Measurements from ENCODE around the gene BCS1L.

BCS1L gene

DNA sequence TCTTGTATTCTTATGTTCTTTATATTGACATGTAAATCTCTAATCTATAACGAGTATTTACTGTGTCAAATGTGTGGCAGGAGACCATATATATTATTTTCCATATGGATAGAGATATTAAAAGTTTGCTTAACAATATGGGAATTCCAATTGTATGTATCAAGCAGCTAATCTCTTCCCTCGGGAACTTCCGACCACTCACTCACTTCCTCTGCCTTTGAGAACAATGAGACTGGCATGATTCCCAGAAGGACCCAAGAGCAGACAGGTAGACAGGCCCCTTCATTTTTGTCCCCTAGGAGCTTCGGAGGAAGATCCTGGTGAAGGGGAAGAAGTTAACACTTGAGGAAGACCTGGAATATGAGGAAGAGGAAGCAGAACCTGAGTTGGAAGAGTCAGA lies 27.6 kb upstream of the BCS1L start:
- no peaks in the 10 kb centered on the region for H3K79me1 ChIP-seq (ENCODE audit: low read length)
- peaks cover 2% of the 10 kb centered on the region for H3K9me3 ChIP-seq (ENCODE audit: insufficient read depth, low read depth, low read length)
- no peak overlapping the region for H4K8ac ChIP-seq (ENCODE audit: low read depth, low read length)
- no peak overlapping the region for H2AK5ac ChIP-seq (ENCODE audit: low read length)
- no peak overlapping the region for H3K4me3 ChIP-seq (ENCODE audit: low read depth, low read length)
- no peak overlapping the region for H3K4ac ChIP-seq (ENCODE audit: low read depth, low read length)
- no peak overlapping the region for H4K12ac ChIP-seq (ENCODE audit: low read depth, low read length)
- no peak overlapping the region for H3K18ac ChIP-seq (ENCODE audit: low read length)
- no peak for DNase-seq
- H3K23ac ChIP-seq (ENCODE audit: low read length) = no peak overlapping the region
- H3K27me3 ChIP-seq (ENCODE audit: insufficient read depth, low read length) = no peaks in the 10 kb centered on the region
- no peak overlapping the region for H3K9ac ChIP-seq (ENCODE audit: low read length)
- H2AFZ ChIP-seq (ENCODE audit: insufficient read depth, low read length, poor library complexity) = no peak overlapping the region
- no peak overlapping the region for H2BK5ac ChIP-seq (ENCODE audit: low read depth, low read length, poor library complexity)
- no peak overlapping the region for H3K14ac ChIP-seq (ENCODE audit: low read length)
- no peak overlapping the region for H4K91ac ChIP-seq (ENCODE audit: low read depth, low read length)
- no peaks in the 10 kb centered on the region for H3K4me1 ChIP-seq (ENCODE audit: control insufficient read depth in 1 of 2, insufficient read depth in 2 of 2, low read length in 2 of 2)
- no CpG with 5 or more reads among the region's 4 CpGs for WGBS (ENCODE audit: extremely low coverage, insufficient coverage, insufficient read length)
- no peak overlapping the region for H3K27ac ChIP-seq (ENCODE audit: low read depth, low read length)
- peaks cover 14 to 26% of the 10 kb centered on the region in 2 experiments for H3K36me3 ChIP-seq (ENCODE audit: control insufficient read depth in 1 of 2, insufficient read depth in 2 of 2, low read length in 2 of 2)
- H3K79me2 ChIP-seq (ENCODE audit: control insufficient read depth, insufficient read depth, low read length, poor library complexity) = no peaks in the 10 kb centered on the region
- H2BK120ac ChIP-seq (ENCODE audit: insufficient read depth, low read length, poor library complexity) = no peak overlapping the region
- no peak overlapping the region for H2BK12ac ChIP-seq (ENCODE audit: low read length)
- H3K4me2 ChIP-seq (ENCODE audit: low read length) = no peak overlapping the region

DNA sequence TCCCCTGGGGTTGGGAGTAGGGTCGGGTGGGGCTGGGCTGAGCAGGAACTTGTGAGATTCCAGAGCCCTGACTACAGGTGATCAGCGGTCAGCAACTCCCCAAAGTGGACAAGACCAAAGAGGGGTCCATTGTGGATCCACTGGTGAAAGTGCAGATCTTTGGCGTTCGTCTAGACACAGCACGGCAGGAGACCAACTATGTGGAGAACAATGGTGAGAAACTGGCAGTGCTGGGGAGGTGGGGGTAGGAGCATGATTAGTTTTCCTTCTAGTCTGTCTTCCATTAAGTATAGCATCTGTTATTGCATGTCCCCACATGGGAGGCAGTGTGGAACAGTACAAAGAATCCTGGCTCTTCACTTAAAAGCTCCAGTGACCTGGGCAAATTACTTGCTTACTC lies 23.8 kb upstream of the BCS1L start:
- Histone ChIP-seq H3K9ac (ENCODE audit: low read length) (no peak overlapping the region), H3K27me3 (ENCODE audit: insufficient read depth, low read length) (no peaks in the 10 kb centered on the region), H3K9me3 (ENCODE audit: insufficient read depth, low read depth, low read length) (no peaks in the 10 kb centered on the region), H2BK12ac (ENCODE audit: low read length) (no peak overlapping the region), H3K27ac (ENCODE audit: low read depth, low read length) (no peak overlapping the region), H3K23ac (ENCODE audit: low read length) (no peak overlapping the region), H4K8ac (ENCODE audit: low read depth, low read length) (no peak overlapping the region), H3K18ac (ENCODE audit: low read length) (no peak overlapping the region), H4K91ac (ENCODE audit: low read depth, low read length) (no peak overlapping the region), H2BK120ac (ENCODE audit: insufficient read depth, low read length, poor library complexity) (no peak overlapping the region), H3K4ac (ENCODE audit: low read depth, low read length) (no peak overlapping the region), H3K79me2 (ENCODE audit: control insufficient read depth, insufficient read depth, low read length, poor library complexity) (no peaks in the 10 kb centered on the region), H2BK5ac (ENCODE audit: low read depth, low read length, poor library complexity) (no peak overlapping the region), H3K14ac (ENCODE audit: low read length) (no peak overlapping the region), H3K79me1 (ENCODE audit: low read length) (no peaks in the 10 kb centered on the region), H3K4me3 (ENCODE audit: low read depth, low read length) (no peak overlapping the region), H2AFZ (ENCODE audit: insufficient read depth, low read length, poor library complexity) (no peak overlapping the region), H3K4me2 (ENCODE audit: low read length) (no peak overlapping the region), H4K12ac (ENCODE audit: low read depth, low read length) (no peak overlapping the region), H3K4me1 (ENCODE audit: control insufficient read depth in 1 of 2, insufficient read depth in 2 of 2, low read length in 2 of 2) (no peaks in the 10 kb centered on the region), H2AK5ac (ENCODE audit: low read length) (no peak overlapping the region), H3K36me3 (ENCODE audit: control insufficient read depth in 1 of 2, insufficient read depth in 2 of 2, low read length in 2 of 2) (peaks cover 31 to 55% of the 10 kb centered on the region in 2 experiments)
- DNase-seq = no peak
- WGBS (ENCODE audit: extremely low coverage, insufficient coverage, insufficient read length) = no CpG with 5 or more reads among the region's 5 CpGs

DNA sequence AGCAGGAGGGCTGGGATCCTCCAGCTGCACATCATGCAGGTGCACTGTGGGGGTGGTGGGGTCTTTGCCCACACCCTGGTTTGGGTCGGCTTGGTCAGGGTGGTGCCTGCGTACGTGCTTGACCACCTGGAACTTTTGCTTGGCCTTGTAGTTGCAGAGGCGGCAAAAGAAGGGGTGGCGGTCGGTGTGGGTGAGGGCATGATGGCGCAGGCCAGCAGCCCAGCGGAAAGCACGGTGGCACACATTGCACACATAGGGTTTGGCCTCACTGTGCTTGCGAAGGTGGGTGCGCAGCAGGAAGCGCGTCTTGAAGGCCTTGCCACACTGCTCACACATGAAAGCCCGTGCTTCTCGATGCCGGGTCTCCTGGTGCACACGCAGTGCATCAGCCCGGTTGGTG lies 21.1 kb upstream of the BCS1L start:
- no peak overlapping the region for H2BK12ac ChIP-seq (ENCODE audit: low read length)
- no peak overlapping the region for H4K12ac ChIP-seq (ENCODE audit: low read depth, low read length)
- H3K36me3 ChIP-seq (ENCODE audit: control insufficient read depth in 1 of 2, insufficient read depth in 2 of 2, low read length in 2 of 2) = peaks cover 47 to 72% of the 10 kb centered on the region in 2 experiments
- no peak overlapping the region for H4K8ac ChIP-seq (ENCODE audit: low read depth, low read length)
- H2AFZ ChIP-seq (ENCODE audit: insufficient read depth, low read length, poor library complexity) = no peak overlapping the region
- no peaks in the 10 kb centered on the region for H3K4me1 ChIP-seq (ENCODE audit: control insufficient read depth in 1 of 2, insufficient read depth in 2 of 2, low read length in 2 of 2)
- H2BK5ac ChIP-seq (ENCODE audit: low read depth, low read length, poor library complexity) = no peak overlapping the region
- no peak overlapping the region for H3K14ac ChIP-seq (ENCODE audit: low read length)
- H3K27ac ChIP-seq (ENCODE audit: low read depth, low read length) = no peak overlapping the region
- no CpG with 5 or more reads among the region's 18 CpGs for WGBS (ENCODE audit: extremely low coverage, insufficient coverage, insufficient read length)
- H2BK120ac ChIP-seq (ENCODE audit: insufficient read depth, low read length, poor library complexity) = no peak overlapping the region
- H3K9me3 ChIP-seq (ENCODE audit: insufficient read depth, low read depth, low read length) = no peaks in the 10 kb centered on the region
- H3K4ac ChIP-seq (ENCODE audit: low read depth, low read length) = no peak overlapping the region
- H3K4me2 ChIP-seq (ENCODE audit: low read length) = no peak overlapping the region
- no peaks in the 10 kb centered on the region for H3K79me2 ChIP-seq (ENCODE audit: control insufficient read depth, insufficient read depth, low read length, poor library complexity)
- H3K79me1 ChIP-seq (ENCODE audit: low read length) = no peaks in the 10 kb centered on the region
- H3K23ac ChIP-seq (ENCODE audit: low read length) = no peak overlapping the region
- H3K4me3 ChIP-seq (ENCODE audit: low read depth, low read length) = peak overlapping the region; percentile 27
- no peak overlapping the region for H4K91ac ChIP-seq (ENCODE audit: low read depth, low read length)
- no peak overlapping the region for H3K9ac ChIP-seq (ENCODE audit: low read length)
- DNase-seq = no peak
- no peak overlapping the region for H3K18ac ChIP-seq (ENCODE audit: low read length)
- no peaks in the 10 kb centered on the region for H3K27me3 ChIP-seq (ENCODE audit: insufficient read depth, low read length)
- no peak overlapping the region for H2AK5ac ChIP-seq (ENCODE audit: low read length)

DNA sequence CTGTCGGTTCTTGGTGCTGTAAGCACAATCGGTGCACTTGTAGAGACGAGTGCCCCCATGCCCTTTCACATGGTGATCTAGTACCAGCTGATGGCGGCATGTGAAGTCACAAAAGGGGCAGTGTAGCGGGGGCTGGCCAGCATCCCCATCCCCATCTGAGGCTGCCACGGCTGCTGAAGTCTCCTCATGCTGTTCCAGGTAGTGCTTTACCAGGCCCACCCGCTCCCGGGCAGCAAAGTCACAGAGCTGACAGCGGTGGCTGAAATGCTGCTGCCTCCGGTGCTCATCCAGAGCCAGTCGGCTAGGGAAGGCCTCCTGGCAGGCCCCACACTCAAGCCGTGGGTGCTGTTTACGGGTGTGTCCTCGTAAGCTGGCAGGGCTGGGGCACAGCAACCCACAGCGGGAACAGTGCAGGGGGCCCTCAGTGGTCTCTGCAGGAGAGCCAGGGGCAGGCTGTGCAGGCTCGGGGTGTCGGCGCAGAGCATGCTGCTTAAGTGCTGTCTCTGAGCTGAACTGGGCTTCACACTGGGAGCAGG lies 17.3 kb upstream of the BCS1L start:
- Histone ChIP-seq H2BK12ac (ENCODE audit: low read length) (no peak overlapping the region), H3K14ac (ENCODE audit: low read length) (no peak overlapping the region), H4K12ac (ENCODE audit: low read depth, low read length) (no peak overlapping the region), H3K79me2 (ENCODE audit: control insufficient read depth, insufficient read depth, low read length, poor library complexity) (no peaks in the 10 kb centered on the region), H2BK5ac (ENCODE audit: low read depth, low read length, poor library complexity) (no peak overlapping the region), H3K27ac (ENCODE audit: low read depth, low read length) (no peak overlapping the region), H3K4me1 (ENCODE audit: control insufficient read depth in 1 of 2, insufficient read depth in 2 of 2, low read length in 2 of 2) (no peaks in the 10 kb centered on the region), H2AK5ac (ENCODE audit: low read length) (no peak overlapping the region), H3K4ac (ENCODE audit: low read depth, low read length) (no peak overlapping the region), H3K9me3 (ENCODE audit: insufficient read depth, low read depth, low read length) (peaks cover 4% of the 10 kb centered on the region), H3K23ac (ENCODE audit: low read length) (no peak overlapping the region), H3K27me3 (ENCODE audit: insufficient read depth, low read length) (no peaks in the 10 kb centered on the region), H3K4me2 (ENCODE audit: low read length) (no peak overlapping the region), H3K4me3 (ENCODE audit: low read depth, low read length) (no peak overlapping the region), H2BK120ac (ENCODE audit: insufficient read depth, low read length, poor library complexity) (no peak overlapping the region), H4K8ac (ENCODE audit: low read depth, low read length) (no peak overlapping the region), H3K18ac (ENCODE audit: low read length) (no peak overlapping the region), H4K91ac (ENCODE audit: low read depth, low read length) (no peak overlapping the region), H3K79me1 (ENCODE audit: low read length) (no peaks in the 10 kb centered on the region), H3K36me3 (ENCODE audit: control insufficient read depth in 1 of 2, insufficient read depth in 2 of 2, low read length in 2 of 2) (peaks cover 58 to 72% of the 10 kb centered on the region in 2 experiments), H2AFZ (ENCODE audit: insufficient read depth, low read length, poor library complexity) (no peak overlapping the region), H3K9ac (ENCODE audit: low read length) (no peak overlapping the region)
- no peak for DNase-seq
- no CpG with 5 or more reads among the region's 18 CpGs for WGBS (ENCODE audit: extremely low coverage, insufficient coverage, insufficient read length)

Data from trophoblast cell (in vitro differentiated cells and primary cell).